HPDE6-E6E7 (cell line): ENCODE results near the gene NAPEPLD.

Experiments
- DNase-seq: peaks from one replicate; pipeline ENCODE4 v3.0.0; 2011; ENCODE audit warnings: missing footprints; ENCODE audit errors: extremely low spot score

NAPEPLD gene

DNA sequence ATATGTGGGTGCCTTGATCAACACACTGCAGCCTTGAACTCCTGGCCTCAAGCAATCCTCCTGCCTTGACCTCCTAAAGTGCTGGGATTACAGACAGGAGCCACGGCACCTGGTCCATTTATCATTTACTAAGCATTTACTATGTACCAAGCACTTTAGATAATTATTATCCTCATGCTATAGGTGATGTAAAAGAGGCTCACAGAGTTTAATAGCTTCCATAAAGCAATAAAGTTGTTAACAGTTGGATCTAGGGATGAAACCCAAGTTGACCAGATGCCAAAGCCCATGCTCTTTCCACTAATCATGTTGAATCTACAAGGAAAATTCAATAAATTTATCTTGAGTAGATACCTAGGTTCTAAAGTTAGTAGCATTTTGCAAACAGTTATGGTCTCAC is 5.0 kb downstream of the NAPEPLD start:
- DNase-seq: no peak

DNA sequence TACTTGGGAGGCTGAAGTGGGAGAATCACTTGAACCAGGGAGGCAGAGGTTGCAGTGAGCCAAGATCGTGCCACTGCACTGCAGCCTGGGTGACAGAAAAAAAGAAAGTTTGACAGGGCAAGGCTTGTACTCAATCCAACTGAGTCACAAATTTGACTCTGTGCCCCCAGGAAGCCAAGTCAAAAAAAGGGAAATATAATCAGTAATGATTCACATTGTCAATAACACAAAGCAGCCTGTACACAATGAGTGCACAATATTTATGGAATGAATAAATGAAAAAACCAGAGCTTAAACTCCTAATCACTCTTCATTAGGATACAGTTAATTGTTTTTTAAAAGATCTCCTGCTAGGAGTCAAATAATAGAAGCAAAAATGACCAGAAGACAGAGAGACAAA is 6.4 kb downstream of the NAPEPLD start:
- no peak for DNase-seq

GRCh38 chr7:103141753-103142404 is 7.0 kb downstream of the NAPEPLD start:
- DNase-seq: no peak

DNA sequence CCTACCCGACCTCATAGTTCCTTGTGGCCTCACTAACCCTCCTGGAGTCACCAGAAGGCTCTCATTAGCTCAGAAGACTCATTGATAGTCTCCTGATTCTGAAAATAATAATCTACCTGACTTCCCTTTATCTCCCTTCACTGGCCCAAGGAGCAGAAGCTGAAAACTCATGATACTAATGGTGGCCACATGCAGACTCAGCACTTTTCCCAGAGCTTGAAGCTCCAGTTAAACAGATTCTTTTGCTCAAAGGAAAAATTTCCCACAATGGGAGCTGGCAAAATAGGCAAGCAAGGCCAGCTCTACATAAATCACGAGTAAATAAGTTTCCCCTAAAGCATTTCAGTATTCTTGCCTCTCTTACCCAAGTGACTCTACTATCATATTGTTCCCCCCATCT is 8.2 kb downstream of the NAPEPLD start:
- no peak for DNase-seq

GRCh38 chr7:103140061-103140460 is 8.8 kb downstream of the NAPEPLD start:
- DNase-seq: no peak

DNA sequence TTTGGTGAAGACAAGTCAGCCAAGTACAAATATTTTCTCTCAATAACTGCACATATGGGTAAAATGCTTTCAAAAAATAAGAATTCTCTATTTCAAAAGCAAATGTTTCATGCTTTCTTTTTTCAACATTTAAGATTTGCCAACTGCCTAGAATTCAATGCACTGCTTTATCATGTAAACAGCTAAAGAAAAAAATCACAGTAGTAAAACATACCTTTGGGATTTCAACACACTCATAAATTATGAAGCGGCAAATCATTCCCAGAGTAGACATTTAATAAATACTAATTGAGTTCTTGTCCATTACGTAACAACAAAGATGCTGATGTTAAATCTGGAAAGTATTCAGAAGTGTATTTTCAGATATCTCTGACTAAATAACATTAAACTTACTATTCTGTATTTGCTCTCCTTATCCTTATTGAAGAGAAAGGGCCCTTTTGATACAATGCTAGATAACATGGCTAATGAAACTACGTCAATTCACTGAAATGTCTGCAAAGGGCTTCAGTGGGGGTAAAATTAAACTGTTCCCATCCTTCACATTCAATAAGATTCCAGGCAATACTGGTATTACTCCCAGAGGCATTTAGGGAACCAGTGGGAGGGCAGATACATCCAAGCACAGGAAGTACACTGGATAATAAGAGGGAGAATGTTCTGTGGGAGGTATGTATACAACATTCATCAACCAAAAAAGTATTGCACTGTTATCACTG is 13.9 kb downstream of the NAPEPLD start:
- DNase-seq: no peak

- DNase-seq: no peak
Measured at GRCh38 chr7:103132995-103133688, 15.8 kb downstream of the NAPEPLD start.

GRCh38 chr7:103130901-103131624 is 17.8 kb downstream of the NAPEPLD start:
- no peak for DNase-seq

- DNase-seq: no peak
Measured at GRCh38 chr7:103129702-103130549, 19.0 kb downstream of the NAPEPLD start.

DNA sequence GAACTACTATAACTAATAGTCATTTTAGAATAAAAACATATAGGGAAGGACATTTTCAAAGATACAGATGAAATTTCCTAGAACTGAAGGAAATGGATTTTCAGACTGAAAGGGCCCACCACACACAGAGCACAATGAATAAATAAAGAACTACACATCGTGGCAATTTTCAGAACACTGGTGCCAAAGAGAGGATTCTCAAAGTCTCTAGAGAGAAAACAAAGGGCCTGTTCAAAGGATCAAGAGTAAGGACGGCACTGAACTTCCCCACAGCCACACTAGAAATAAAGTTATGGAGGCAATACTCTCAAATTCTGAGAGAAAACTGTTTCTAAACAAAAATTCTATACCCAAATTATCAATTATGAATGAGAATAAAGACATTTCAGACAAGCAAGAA is 21.9 kb downstream of the NAPEPLD start:
- no peak for DNase-seq

DNA sequence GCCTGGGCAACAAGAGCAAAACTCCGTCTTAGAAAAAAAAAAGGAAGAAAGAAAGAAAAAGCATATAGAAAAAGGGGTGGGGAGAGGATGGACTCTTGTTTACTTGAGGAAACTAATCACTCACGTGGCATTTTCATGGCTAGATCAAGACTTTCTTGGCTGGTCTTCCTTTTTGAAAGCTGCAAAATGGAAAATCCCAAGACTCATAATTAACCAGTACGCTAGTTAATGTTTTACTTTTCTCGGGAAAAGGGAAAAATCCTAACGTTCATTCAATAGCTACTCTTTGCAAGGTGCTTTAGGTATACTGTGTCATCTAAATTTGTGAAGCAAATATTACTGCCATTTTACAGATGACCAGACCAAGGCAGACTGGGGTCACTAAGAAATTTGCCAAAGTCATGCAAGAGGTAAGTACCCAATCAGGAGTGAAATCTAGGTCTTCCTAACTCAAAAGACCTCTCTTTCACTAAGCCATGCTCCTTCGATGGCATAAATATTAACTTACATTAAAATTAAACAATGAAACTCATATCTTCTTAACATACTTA is 24.4 kb downstream of the NAPEPLD start:
- no peak for DNase-seq

DNA sequence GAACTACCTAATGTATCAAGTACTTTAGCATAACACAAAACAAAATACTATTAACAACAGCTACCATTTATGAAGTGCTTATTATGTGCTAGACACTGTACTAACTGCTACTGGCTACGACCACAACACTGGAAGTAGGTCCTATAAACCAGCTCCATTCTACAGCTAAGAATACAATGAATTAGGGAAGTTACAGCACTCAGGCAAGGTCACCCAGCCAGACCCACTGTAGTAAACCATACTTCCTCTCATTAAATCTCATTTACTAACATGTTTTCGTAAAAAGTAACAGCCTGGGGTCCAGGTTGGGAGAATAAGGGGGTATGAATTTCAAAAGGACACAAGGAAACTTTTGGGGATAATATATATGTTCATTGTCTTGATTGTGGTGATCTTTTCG is 25.4 kb downstream of the NAPEPLD start:
- DNase-seq: no peak

DNA sequence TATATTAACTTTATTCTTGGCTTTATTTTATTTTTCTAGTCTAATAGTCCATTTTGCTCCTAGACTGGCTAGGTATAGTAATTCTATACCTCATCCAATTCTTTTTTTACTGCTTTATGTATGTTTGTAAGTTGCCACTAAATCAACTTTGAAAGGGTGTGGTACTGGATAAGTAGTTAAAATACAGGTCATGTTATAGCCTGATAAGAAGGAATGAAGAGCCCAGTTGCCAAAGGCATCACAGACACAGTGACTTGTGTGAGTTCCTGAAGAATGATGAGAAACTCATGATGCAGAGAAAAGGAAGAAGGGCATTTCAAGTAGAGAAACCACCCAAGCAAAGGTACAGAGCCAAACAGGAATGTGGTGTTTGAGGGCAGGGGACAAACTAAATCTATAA is 27.3 kb downstream of the NAPEPLD start:
- DNase-seq: no peak

DNA sequence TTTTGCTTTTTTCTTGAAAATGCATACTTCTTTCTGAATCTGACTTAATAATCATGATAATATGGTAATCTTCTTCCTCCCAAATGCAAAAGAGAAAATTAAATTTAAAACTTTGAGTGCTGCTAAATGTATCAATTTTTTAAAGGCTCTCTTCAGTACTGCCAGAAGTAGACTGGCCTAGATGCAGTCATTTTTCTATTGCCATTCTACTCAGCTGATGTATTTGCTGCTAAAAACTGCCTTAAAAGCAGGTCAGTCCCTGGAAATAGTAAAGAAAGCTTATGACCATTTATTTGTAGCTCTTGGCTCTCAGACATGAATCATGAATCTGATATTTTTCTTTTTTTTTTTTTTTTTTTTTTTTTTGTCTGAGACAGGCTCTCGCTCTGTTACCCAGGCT is 28.5 kb downstream of the NAPEPLD start:
- DNase-seq: no peak

- DNase-seq: no peak
Measured at GRCh38 chr7:103119791-103120291, 29.1 kb downstream of the NAPEPLD start.

GRCh38 chr7:103117465-103117864 is 31.4 kb downstream of the NAPEPLD start:
- DNase-seq: no peak

DNA sequence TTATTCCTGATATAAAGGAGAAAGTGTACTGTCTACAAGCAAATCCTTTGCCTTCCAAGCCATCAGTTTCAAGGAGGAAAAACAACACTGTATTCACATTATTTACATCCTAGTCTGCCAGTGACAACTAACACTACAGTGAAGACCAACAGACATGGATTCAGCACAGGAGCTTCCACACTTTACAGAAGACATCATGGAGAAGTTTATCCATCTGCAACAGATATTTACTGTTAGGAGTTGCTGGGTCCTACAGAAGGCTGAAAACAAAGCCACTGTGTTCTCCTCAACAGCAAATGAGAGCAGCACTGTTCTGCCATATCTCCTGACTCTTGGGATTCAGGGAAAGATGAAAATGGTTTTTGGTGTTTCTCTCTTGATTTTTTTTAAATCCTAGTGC is 31.9 kb downstream of the NAPEPLD start:
- DNase-seq: no peak

- DNase-seq: no peak
Measured at GRCh38 chr7:103116511-103116910, 32.4 kb downstream of the NAPEPLD start.

DNA sequence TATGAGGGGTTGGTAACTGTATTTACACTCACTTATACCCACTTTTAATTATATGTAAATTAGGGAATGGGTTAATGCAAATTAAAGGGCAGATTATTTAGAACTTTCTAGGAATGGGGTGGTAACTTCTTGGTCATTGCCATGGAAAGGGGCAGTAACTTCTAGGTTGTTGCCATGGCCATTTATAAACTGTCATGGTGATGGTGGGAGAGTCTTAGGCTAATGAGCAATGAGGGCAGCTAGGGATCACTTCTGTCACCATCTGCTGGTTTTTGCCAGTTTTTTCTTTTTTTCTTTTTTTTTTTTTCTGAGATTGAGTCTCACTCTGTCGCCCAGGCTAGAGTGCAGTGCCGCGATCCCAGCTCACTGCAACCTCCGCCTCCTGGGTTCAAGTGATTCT is 33.1 kb downstream of the NAPEPLD start:
- DNase-seq: no peak

GRCh38 chr7:103114576-103115008 is 34.3 kb downstream of the NAPEPLD start:
- no peak for DNase-seq

DNA sequence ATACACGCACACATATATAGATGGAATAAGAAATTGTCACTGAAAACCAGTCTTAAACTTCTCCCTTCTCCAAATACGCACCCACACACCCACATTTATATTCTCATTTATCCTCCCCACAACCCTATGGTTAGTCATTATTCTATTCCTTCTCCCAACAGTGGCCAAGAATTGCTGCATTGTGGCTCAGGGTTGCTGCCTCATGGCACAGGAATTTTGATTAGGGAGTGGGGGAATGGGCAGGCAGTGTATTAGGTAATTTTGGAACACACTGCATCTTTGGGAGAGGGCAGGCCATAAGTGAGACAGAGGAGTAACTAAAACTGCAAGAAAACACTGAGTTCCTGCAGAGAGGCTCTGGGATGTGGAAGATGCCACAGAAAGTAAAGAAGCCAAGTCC is 35.7 kb downstream of the NAPEPLD start:
- peak; percentile 49 for DNase-seq
